ENCODE results near the gene MED19.

DNA sequence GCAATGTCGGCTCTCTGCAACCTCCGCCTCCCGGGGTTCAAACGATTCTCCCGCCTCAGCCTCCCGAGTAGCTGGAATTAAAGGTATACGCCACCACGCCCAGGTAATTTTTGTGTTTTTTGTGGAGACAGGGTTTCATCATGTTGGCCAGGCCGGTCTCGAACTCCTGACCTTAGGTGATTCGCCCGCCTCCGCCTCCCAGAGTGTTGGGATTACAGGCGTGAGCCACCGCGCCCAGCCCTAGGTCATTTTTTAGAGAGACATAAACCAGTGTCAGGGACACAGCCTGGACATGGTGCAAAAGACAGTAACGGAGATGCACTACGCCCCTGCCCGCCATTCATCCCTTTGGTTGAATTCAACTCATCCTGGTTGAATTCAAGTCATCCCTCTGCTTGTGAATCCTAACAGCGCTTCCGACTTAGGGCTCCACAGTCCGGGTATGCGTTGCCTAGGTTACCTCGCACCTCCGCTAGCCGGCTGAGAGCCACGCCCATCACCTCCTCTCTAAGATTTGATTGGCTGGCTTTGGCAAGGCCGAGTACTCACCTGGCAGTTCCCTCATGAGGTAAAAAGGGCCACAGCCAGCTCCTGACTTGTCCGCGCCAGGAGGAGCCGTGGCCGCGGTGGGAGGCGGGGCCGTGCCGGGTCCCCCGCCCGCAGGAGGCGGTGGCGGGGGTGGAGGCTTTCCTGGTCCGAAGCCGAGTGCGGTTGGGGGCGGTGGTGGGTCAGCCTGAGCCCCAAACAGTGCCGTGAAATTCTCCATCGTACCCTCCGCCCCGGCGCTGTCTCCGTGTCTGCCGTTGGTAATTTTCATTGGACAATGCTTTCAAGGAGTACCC lies at the start of gene MED19:
- TF ChIP-seq, protein P1, sequence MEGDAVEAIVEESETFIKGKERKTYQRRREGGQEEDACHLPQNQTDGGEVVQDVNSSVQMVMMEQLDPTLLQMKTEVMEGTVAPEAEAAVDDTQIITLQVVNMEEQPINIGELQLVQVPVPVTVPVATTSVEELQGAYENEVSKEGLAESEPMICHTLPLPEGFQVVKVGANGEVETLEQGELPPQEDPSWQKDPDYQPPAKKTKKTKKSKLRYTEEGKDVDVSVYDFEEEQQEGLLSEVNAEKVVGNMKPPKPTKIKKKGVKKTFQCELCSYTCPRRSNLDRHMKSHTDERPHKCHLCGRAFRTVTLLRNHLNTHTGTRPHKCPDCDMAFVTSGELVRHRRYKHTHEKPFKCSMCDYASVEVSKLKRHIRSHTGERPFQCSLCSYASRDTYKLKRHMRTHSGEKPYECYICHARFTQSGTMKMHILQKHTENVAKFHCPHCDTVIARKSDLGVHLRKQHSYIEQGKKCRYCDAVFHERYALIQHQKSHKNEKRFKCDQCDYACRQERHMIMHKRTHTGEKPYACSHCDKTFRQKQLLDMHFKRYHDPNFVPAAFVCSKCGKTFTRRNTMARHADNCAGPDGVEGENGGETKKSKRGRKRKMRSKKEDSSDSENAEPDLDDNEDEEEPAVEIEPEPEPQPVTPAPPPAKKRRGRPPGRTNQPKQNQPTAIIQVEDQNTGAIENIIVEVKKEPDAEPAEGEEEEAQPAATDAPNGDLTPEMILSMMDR (IDR thresholded peaks at IDR 0.05), result peak in 1 of 6 experiments; percentile 4
- peak in 2 of 4 donors; percentile 56 to 73 for TF ChIP-seq POLR2A (IDR thresholded peaks at IDR 0.05)

Data from esophagus squamous epithelium (tissue), 4 donors.